Colonic mucosa (tissue), 4 donors: Measurements from ENCODE around the gene TTC39A. TPM values are rescaled to one million over a fixed set of nuclear protein-coding genes. Genes with fewer than 3 reads are reported as not detected.
A peak's percentile ranks its signal among the peaks of the same experiment; 100 is the strongest.

ENCODE experiments used
- DNase-seq: peaks from one replicate; pipeline ENCODE4 v3.0.0-alpha.2; 2020
- H3K27ac ChIP-seq: fragments of 200-600 bp; one replicate; pipeline ENCODE4 v1.8.0; 2021
- H3K27me3 ChIP-seq: fragments of 200-600 bp; one replicate; pipeline ENCODE4 v1.8.0; 2021
- H3K36me3 ChIP-seq: fragments of 200-600 bp; one replicate; pipeline ENCODE4 v1.8.0; 2021
- H3K4me1 ChIP-seq: fragments of 200-600 bp; one replicate; pipeline ENCODE4 v1.8.0; 2021; ENCODE audit warnings: mild to moderate bottlenecking
- H3K4me3 ChIP-seq: fragments of 200-600 bp; one replicate; pipeline ENCODE4 v1.8.0; 2021
- H3K9ac ChIP-seq, 2 donors: one replicate each; pipeline ENCODE4 v1.7.0; 2013; ENCODE audit warnings: control low read depth in 2 of 2, low read depth in 2 of 2, low read length in 2 of 2
- H3K9me3 ChIP-seq: fragments of 200-600 bp; one replicate; pipeline ENCODE4 v1.8.0; 2021
- CTCF ChIP-seq: fragments of 200-600 bp; IDR thresholded peaks from one replicate; pipeline ENCODE4 v1.8.0; 2022; ENCODE audit warnings: antibody characterized with exemption, mild to moderate bottlenecking
- intact Hi-C: fragments of 100-400 bp; cut with DNase I; formaldehyde crosslinking; loops from one replicate; pipeline ENCODE4 v1.14.1; 2022
- total RNA-seq, 2 donors: library from RNA; stranded (reverse); fragmentation: NEBNext Ultra II Directional in 1 of 2; extraction: Animal tissue kit (Norgen Biotek cat#: 25700) in 1 of 2; gene quantifications; one replicate each; pipeline ENCODE4 v1.2.1, GENCODE V29; 2021
- donor health status: healthy.
- donor health status: DM: no; HTN: no; CAD: no.
- donor health status: DM: no; HTN: no; CAD: no.

Gene TTC39A
- total RNA-seq, 2 donors from 2014 or later = 95.2 to 148 TPM

- Histone ChIP-seq H3K27me3 (no peaks in the 10 kb centered on the region), H3K9me3 (no peaks in the 10 kb centered on the region), H3K27ac (no peak overlapping the region), H3K4me3 (no peak overlapping the region), H3K36me3 (no peaks in the 10 kb centered on the region), H3K4me1 (peaks cover under 1% of the 10 kb centered on the region), H3K9ac (no peak overlapping the region)
- TF ChIP-seq CTCF = no peak
- no peak for DNase-seq
- intact Hi-C loops = loop anchor here (5.0 kb wide), 1 partner anchor 98 kb away; no protein-coding TSS in a partner anchor
Observed at GRCh38 chr1:51289676-51290488, 40.5 kb downstream of the TTC39A start.

GRCh38 chr1:51288578-51288977, 41.8 kb downstream of the TTC39A start:
- no peak for TF ChIP-seq CTCF
- H3K9me3 ChIP-seq = no peaks in the 10 kb centered on the region
- H3K27me3 ChIP-seq = no peaks in the 10 kb centered on the region
- intact Hi-C loops = no loop called here
- no peak overlapping the region for H3K4me3 ChIP-seq
- DNase-seq = no peak
- H3K36me3 ChIP-seq = no peaks in the 10 kb centered on the region
- peaks cover 6% of the 10 kb centered on the region for H3K4me1 ChIP-seq
- no peak overlapping the region for H3K27ac ChIP-seq
- no peak overlapping the region for H3K9ac ChIP-seq

- DNase-seq = no peak
- Histone ChIP-seq H3K27ac (no peak overlapping the region), H3K9me3 (no peaks in the 10 kb centered on the region), H3K4me3 (no peak overlapping the region), H3K9ac (no peak overlapping the region), H3K27me3 (no peaks in the 10 kb centered on the region), H3K36me3 (no peaks in the 10 kb centered on the region), H3K4me1 (peaks cover 6% of the 10 kb centered on the region)
- intact Hi-C loops = no loop called here
- no peak for TF ChIP-seq CTCF
Observed at GRCh38 chr1:51287966-51288365, 42.4 kb downstream of the TTC39A start.

- TF ChIP-seq CTCF = no peak
- Histone ChIP-seq H3K4me1 (peaks cover 6% of the 10 kb centered on the region), H3K27ac (no peak overlapping the region), H3K4me3 (no peak overlapping the region), H3K9ac (no peak overlapping the region), H3K9me3 (no peaks in the 10 kb centered on the region), H3K36me3 (no peaks in the 10 kb centered on the region), H3K27me3 (no peaks in the 10 kb centered on the region)
- DNase-seq = no peak
- intact Hi-C loops = no loop called here
Observed at GRCh38 chr1:51285055-51285454, 45.3 kb downstream of the TTC39A start.

GRCh38 chr1:51284487-51284954, 45.8 kb downstream of the TTC39A start:
- H3K9ac ChIP-seq = no peak overlapping the region
- intact Hi-C loops = no loop called here
- no peaks in the 10 kb centered on the region for H3K27me3 ChIP-seq
- no peaks in the 10 kb centered on the region for H3K9me3 ChIP-seq
- H3K27ac ChIP-seq = no peak overlapping the region
- H3K4me1 ChIP-seq = peaks cover 6% of the 10 kb centered on the region
- no peak for TF ChIP-seq CTCF
- H3K4me3 ChIP-seq = no peak overlapping the region
- peak; percentile 76 for DNase-seq
- H3K36me3 ChIP-seq = no peaks in the 10 kb centered on the region
